Vagina (tissue), 2 donors: Measurements from ENCODE around the gene PTPRN2.

Experiments used
- CTCF ChIP-seq, 3 experiments: fragments of 450-650 bp in 2 of 3; fragments of 200-600 bp in 1 of 3; sonication (generic) in 1 of 3; IDR thresholded peaks; one replicate each; pipeline ENCODE4 v1.5.1; 2017 to 2019; ENCODE audit warnings: antibody characterized with exemption in 3 of 3, mild to moderate bottlenecking in 2 of 3, moderate library complexity in 2 of 3
- POLR2A ChIP-seq, 2 donors: fragments of 450-650 bp; IDR thresholded peaks; one replicate each; pipeline ENCODE4 v1.6.1; 2017; ENCODE audit warnings: antibody characterized with exemption in 2 of 2, mild to moderate bottlenecking in 2 of 2, moderate library complexity in 2 of 2
- POLR2AphosphoS5 ChIP-seq, 2 donors: sonication (generic); formaldehyde crosslinking; IDR thresholded peaks; one replicate each; pipeline ENCODE4 v1.9.0; 2017; ENCODE audit warnings: antibody characterized with exemption in 2 of 2, mild to moderate bottlenecking in 2 of 2, low read depth in 1 of 2; ENCODE audit not compliant: insufficient read depth in 1 of 2

GRCh38 chr7:157860406-157860805 lies 727.2 kb downstream of the PTPRN2 start:
- TF ChIP-seq POLR2A (IDR thresholded peaks at IDR 0.05) (no peak), POLR2AphosphoS5 (IDR thresholded peaks at IDR 0.05; ENCODE audit: insufficient read depth in 1 of 2, low read depth in 1 of 2) (no peak), CTCF (IDR thresholded peaks at IDR 0.05) (no peak)
